ENCODE data around the gene PPIP5K1.

DNA sequence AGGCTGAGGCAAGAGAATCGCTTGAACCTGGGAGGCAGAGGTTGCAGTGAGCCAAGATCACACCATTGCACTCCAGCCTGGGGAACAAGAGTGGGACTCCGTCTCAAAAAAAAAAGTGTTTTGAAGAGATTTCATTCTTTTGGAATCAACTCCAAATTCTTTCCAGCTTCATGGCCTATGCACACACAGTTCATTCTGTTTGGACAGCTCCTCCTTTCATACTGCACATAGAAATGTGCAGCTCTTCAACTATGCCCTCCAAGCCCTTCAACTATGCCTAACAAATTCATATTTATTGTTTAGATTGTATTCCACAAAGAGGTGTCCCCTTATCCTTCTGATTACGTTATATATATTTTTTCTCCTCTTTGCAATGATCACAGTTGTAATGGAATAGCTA is 101.2 kb downstream of the PPIP5K1 start:
- TF ChIP-seq, protein P1, sequence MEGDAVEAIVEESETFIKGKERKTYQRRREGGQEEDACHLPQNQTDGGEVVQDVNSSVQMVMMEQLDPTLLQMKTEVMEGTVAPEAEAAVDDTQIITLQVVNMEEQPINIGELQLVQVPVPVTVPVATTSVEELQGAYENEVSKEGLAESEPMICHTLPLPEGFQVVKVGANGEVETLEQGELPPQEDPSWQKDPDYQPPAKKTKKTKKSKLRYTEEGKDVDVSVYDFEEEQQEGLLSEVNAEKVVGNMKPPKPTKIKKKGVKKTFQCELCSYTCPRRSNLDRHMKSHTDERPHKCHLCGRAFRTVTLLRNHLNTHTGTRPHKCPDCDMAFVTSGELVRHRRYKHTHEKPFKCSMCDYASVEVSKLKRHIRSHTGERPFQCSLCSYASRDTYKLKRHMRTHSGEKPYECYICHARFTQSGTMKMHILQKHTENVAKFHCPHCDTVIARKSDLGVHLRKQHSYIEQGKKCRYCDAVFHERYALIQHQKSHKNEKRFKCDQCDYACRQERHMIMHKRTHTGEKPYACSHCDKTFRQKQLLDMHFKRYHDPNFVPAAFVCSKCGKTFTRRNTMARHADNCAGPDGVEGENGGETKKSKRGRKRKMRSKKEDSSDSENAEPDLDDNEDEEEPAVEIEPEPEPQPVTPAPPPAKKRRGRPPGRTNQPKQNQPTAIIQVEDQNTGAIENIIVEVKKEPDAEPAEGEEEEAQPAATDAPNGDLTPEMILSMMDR (IDR thresholded peaks at IDR 0.05 in 2 of 3, conservative IDR thresholded peaks at IDR 0.05 in 1 of 3; ENCODE audit: insufficient read depth in 2 of 3, low read depth in 1 of 3, low read length in 3 of 3) = no peak
- TF ChIP-seq ZFX (CRISPR knock-in tag; IDR thresholded peaks at IDR 0.05) (no peak), POLR2AphosphoS5 (IDR thresholded peaks at IDR 0.05; ENCODE audit: control insufficient read depth, insufficient read depth, low read depth, low read length) (no peak), ZNF354B (CRISPR knock-in tag; IDR thresholded peaks at IDR 0.05) (no peak)

All from K562 (cell line).